ENCODE data around the gene FARS2.

DNA sequence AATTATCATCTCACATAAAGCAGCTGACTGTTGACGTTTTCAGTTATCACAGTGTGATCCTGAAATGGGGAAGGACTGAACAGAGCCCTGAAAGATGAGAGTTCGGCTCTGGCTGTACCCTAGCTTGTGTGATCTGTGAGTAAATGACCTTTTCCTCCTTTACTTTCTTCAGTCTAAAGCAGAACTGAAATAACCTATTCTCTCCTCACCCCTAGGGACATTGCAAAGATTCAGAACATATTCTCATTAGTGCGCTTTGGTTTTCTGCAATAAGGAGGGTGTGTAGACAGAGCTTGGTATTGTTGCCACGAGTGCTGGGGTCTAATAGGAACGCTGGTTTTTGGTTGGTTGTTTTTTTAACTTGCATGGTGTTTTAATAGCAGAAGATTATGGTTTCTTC lies 16.7 kb downstream of the FARS2 start:
- TF ChIP-seq, protein P1, sequence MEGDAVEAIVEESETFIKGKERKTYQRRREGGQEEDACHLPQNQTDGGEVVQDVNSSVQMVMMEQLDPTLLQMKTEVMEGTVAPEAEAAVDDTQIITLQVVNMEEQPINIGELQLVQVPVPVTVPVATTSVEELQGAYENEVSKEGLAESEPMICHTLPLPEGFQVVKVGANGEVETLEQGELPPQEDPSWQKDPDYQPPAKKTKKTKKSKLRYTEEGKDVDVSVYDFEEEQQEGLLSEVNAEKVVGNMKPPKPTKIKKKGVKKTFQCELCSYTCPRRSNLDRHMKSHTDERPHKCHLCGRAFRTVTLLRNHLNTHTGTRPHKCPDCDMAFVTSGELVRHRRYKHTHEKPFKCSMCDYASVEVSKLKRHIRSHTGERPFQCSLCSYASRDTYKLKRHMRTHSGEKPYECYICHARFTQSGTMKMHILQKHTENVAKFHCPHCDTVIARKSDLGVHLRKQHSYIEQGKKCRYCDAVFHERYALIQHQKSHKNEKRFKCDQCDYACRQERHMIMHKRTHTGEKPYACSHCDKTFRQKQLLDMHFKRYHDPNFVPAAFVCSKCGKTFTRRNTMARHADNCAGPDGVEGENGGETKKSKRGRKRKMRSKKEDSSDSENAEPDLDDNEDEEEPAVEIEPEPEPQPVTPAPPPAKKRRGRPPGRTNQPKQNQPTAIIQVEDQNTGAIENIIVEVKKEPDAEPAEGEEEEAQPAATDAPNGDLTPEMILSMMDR (IDR thresholded peaks at IDR 0.05): no peak
- TF ChIP-seq POLR2A (IDR thresholded peaks at IDR 0.05) (no peak), EP300 (IDR thresholded peaks at IDR 0.05) (no peak)
